ENCODE measurements around the gene CACNB2.
"Not testable (repeated sequence)": the region's sequence is repeated elsewhere in the genome, so short reads cannot be mapped to it uniquely, and the experiment has no call there.

CACNB2 gene

GRCh38 chr10:18149196-18149800 lies 9.1 kb downstream of the CACNB2 start:
- no peak for DNase-seq

- DNase-seq, result no peak
Observed at GRCh38 chr10:18151356-18151890, 11.2 kb downstream of the CACNB2 start.

GRCh38 chr10:18153381-18153780 lies 13.2 kb downstream of the CACNB2 start:
- not testable (repeated sequence) for DNase-seq

GRCh38 chr10:18155321-18155720 lies 15.1 kb downstream of the CACNB2 start:
- DNase-seq, result no peak

- DNase-seq, result not testable (repeated sequence)
Observed at GRCh38 chr10:18156797-18157196, 16.6 kb downstream of the CACNB2 start.

GRCh38 chr10:18157881-18158280 lies 17.7 kb downstream of the CACNB2 start:
- peak; percentile 63 for DNase-seq

GRCh38 chr10:18158773-18159265 lies 18.6 kb downstream of the CACNB2 start:
- peak; percentile 14 for DNase-seq

- DNase-seq, result no peak
Observed at GRCh38 chr10:18159557-18159956, 19.3 kb downstream of the CACNB2 start.

GRCh38 chr10:18162021-18162627 lies 21.9 kb downstream of the CACNB2 start:
- no peak for DNase-seq

- peak; percentile 16 for DNase-seq
Observed at GRCh38 chr10:18164093-18164492, 23.9 kb downstream of the CACNB2 start.

GRCh38 chr10:18164748-18165361 lies 24.6 kb downstream of the CACNB2 start:
- DNase-seq, result peak; percentile 48

- no peak for DNase-seq
Observed at GRCh38 chr10:18178854-18179483, 38.7 kb downstream of the CACNB2 start.

GRCh38 chr10:18179891-18180290 lies 39.7 kb downstream of the CACNB2 start:
- DNase-seq, result no peak

- not testable (repeated sequence) for DNase-seq
Observed at GRCh38 chr10:18181382-18181781, 41.2 kb downstream of the CACNB2 start.

GRCh38 chr10:18185621-18186020 lies 45.4 kb downstream of the CACNB2 start:
- DNase-seq, result no peak

- DNase-seq, result no peak
Observed at GRCh38 chr10:18190840-18191239, 50.6 kb downstream of the CACNB2 start.

- DNase-seq, result no peak
Observed at GRCh38 chr10:18194634-18195033, 54.4 kb downstream of the CACNB2 start.

- peak; percentile 62 for DNase-seq
Observed at GRCh38 chr10:18195060-18195799, 55.0 kb downstream of the CACNB2 start.

- no peak for DNase-seq
Observed at GRCh38 chr10:18196806-18197550, 56.8 kb downstream of the CACNB2 start.

- no peak for DNase-seq
Observed at GRCh38 chr10:18197706-18198105, 57.5 kb downstream of the CACNB2 start.

- no peak for DNase-seq
Observed at GRCh38 chr10:18201877-18202276, 61.7 kb downstream of the CACNB2 start.
